B cell (primary cell): ENCODE results near the gene ERBB4. TPM values are rescaled to one million over a fixed set of nuclear protein-coding genes. Genes with fewer than 3 reads are reported as not detected.

ENCODE experiments used
- ATAC-seq: fragments of 200-7000 bp; cut with Tn5 transposase; one replicate; pipeline ENCODE4 v1.10.0; 2021; ENCODE audit warnings: low read depth, mild to moderate bottlenecking, moderate number of reproducible peaks, moderate library complexity
- CTCF ChIA-PET: fragments of 350-600 bp; sonication (Branson Sonifier 250); formaldehyde crosslinking; loops from one replicate; lab custom pipeline; 2021; ENCODE audit warnings: antibody characterized with exemption, inconsistent platforms; lab: Charles Lee
- POLR2A ChIA-PET: fragments of 350-600 bp; sonication (Branson Sonifier 250); formaldehyde crosslinking; loops from one replicate; lab custom pipeline; 2021; ENCODE audit warnings: antibody characterized with exemption; lab: Charles Lee
- DNase-seq: peaks from one replicate; pipeline ENCODE4 v3.0.0; 2013
- H2AFZ ChIP-seq: 2 replicates; pipeline ENCODE4 v1.6.1; 2012; ENCODE audit warnings: mild to moderate bottlenecking, low read depth, low read length; ENCODE audit not compliant: insufficient read depth, poor library complexity, severe bottlenecking
- H3K27ac ChIP-seq, 2 donors: 1 replicate in 1 of 2; 2 replicates in 1 of 2; pipeline ENCODE4 v1.5.1; 2012 to 2013; ENCODE audit warnings: low read length in 2 of 2, mild to moderate bottlenecking in 2 of 2, moderate library complexity in 1 of 2
- H3K27me3 ChIP-seq, 4 experiments: fragments of 200-600 bp in 1 of 4; sonication (generic) in 1 of 4; replicated peaks in 1 of 4; 1 replicate in 2 of 4; 2 replicates in 2 of 4; pipeline versions ENCODE4 v1.6.1 to v1.7.0; 2013 to 2016; ENCODE audit warnings: low read length in 3 of 4, mild to moderate bottlenecking in 2 of 4, mixed read lengths in 1 of 4, moderate library complexity in 1 of 4; ENCODE audit not compliant: insufficient read depth in 4 of 4, control insufficient read depth in 3 of 4; ENCODE audit errors: control extremely low read depth in 1 of 4
- H3K36me3 ChIP-seq, 2 experiments: replicated peaks in 1 of 2; 1 replicate in 1 of 2; 2 replicates in 1 of 2; pipeline versions ENCODE4 v1.6.1 to v1.7.1; 2013; ENCODE audit warnings: low read length in 1 of 2; ENCODE audit not compliant: insufficient read depth in 2 of 2, control insufficient read depth in 1 of 2; ENCODE audit errors: control extremely low read depth in 1 of 2, extremely low read depth in 1 of 2
- H3K4me1 ChIP-seq, 2 donors: fragments of 200-600 bp in 1 of 2; sonication (generic) in 1 of 2; 1 replicate in 1 of 2; 2 replicates in 1 of 2; pipeline versions ENCODE4 v1.5.1 to v1.6.1; 2013 to 2017; ENCODE audit warnings: low read length in 2 of 2; ENCODE audit not compliant: control insufficient read depth in 2 of 2, insufficient read depth in 2 of 2
- H3K4me2 ChIP-seq: replicated peaks from 2 replicates; pipeline ENCODE3; 2012; ENCODE audit warnings: mild to moderate bottlenecking, low read depth, low read length; ENCODE audit not compliant: poor library complexity, severe bottlenecking
- H3K4me3 ChIP-seq, 5 experiments: fragments of 200-600 bp in 1 of 5; sonication (generic) in 1 of 5; 1 replicate in 3 of 5; 2 replicates in 2 of 5; pipeline versions ENCODE4 v1.5.1 to v1.7.0; 2011 to 2016; ENCODE audit warnings: low read length in 4 of 5, mild to moderate bottlenecking in 4 of 5, low read depth in 2 of 5, control low read depth in 1 of 5, moderate library complexity in 1 of 5; ENCODE audit not compliant: insufficient read depth in 1 of 5; ENCODE audit errors: control extremely low read depth in 1 of 5, extremely low read depth in 1 of 5
- H3K79me2 ChIP-seq: fragments of 200-600 bp; sonication (generic); one replicate; pipeline ENCODE4 v1.6.0; 2016; ENCODE audit warnings: low read length; ENCODE audit not compliant: control insufficient read depth, insufficient read depth
- H3K9ac ChIP-seq: fragments of 200-600 bp; sonication (generic); 2 replicates; pipeline ENCODE4 v1.6.1; 2017; ENCODE audit warnings: mild to moderate bottlenecking, low read length, moderate library complexity
- H3K9me3 ChIP-seq, 3 donors: one replicate each; pipeline versions ENCODE4 v1.6.1 to v1.7.1; 2013; ENCODE audit warnings: low read length in 2 of 3; ENCODE audit not compliant: control insufficient read depth in 2 of 3, insufficient read depth in 1 of 3; ENCODE audit errors: control extremely low read depth in 1 of 3
- H4K20me1 ChIP-seq: 2 replicates; pipeline ENCODE4 v1.6.0; 2012; ENCODE audit warnings: mild to moderate bottlenecking, low read length; ENCODE audit not compliant: insufficient read depth, control insufficient read depth, poor library complexity, severe bottlenecking
- H3K27ac Mint-ChIP-seq: one replicate; pipeline ENCODE4 v1.8.0; 2021; ENCODE audit warnings: mixed read lengths
- H3K27me3 Mint-ChIP-seq: one replicate; pipeline ENCODE4 v1.8.0; 2021; ENCODE audit warnings: mixed read lengths
- H3K4me1 Mint-ChIP-seq: one replicate; pipeline ENCODE4 v1.8.0; 2021; ENCODE audit warnings: mixed read lengths
- H3K4me3 Mint-ChIP-seq: one replicate; pipeline ENCODE4 v1.8.0; 2021; ENCODE audit warnings: mixed read lengths
- H3K9me3 Mint-ChIP-seq: one replicate; pipeline ENCODE4 v1.8.0; 2022; ENCODE audit warnings: mixed read lengths; ENCODE audit not compliant: insufficient read depth
- CTCF ChIP-seq: fragments of 200-600 bp; IDR thresholded peaks from one replicate; pipeline ENCODE4 v1.8.0; 2022; ENCODE audit warnings: antibody characterized with exemption, mild to moderate bottlenecking
- EZH2 ChIP-seq: IDR thresholded peaks from 2 replicates; pipeline ENCODE4 v1.6.1; 2012; ENCODE audit warnings: borderline replicate concordance, low read depth, mild to moderate bottlenecking, moderate library complexity, low read length; ENCODE audit not compliant: insufficient read depth, poor library complexity, severe bottlenecking
- WGBS: methylation state at CpG from one replicate; pipeline ENCODE4 v1.1.5; 2013; ENCODE audit warnings: missing lambda C conversion rate; ENCODE audit not compliant: insufficient coverage; 5-methylcytosine and 5-hydroxymethylcytosine counted together
- intact Hi-C: fragments of 100-400 bp; cut with micrococcal nuclease; formaldehyde crosslinking; loops from one replicate; pipeline ENCODE4 v1.10.0; 2022
- polyA plus RNA-seq: library from polyadenylated mRNA; depleted of rRNA; stranded (reverse); fragments of >200 nt; gene quantifications from 2 replicates; pipeline ENCODE4 v1.2.3, GENCODE V29; 2012
- total RNA-seq, 2 donors: library from RNA; stranded (reverse); fragments of 120-200 nt in 1 of 2; gene quantifications; 1 replicate in 1 of 2; 2 replicates in 1 of 2; pipeline versions ENCODE4 v1.2.3 to v1.2.4, GENCODE V29; 2013 to 2022

The ERBB4 gene
- total and polyA plus RNA-seq, 2 donors (not counting 1 experiment from before 2014, with no cell fraction given), result not detected

GRCh38 chr2:212114489-212114888 lies 424.1 kb downstream of the ERBB4 start:
- H3K27me3 ChIP-seq, result no peaks in the 10 kb centered on the region
- intact Hi-C loops, result no loop called here

GRCh38 chr2:212112401-212112800 lies 426.2 kb downstream of the ERBB4 start:
- Histone ChIP-seq H3K4me3 (no peak overlapping the region), H2AFZ (no peak overlapping the region), H3K36me3 (no peaks in the 10 kb centered on the region), H3K9me3 (no peaks in the 10 kb centered on the region), H3K27me3 (no peaks in the 10 kb centered on the region), H4K20me1 (no peaks in the 10 kb centered on the region), H3K4me2 (no peak overlapping the region), H3K27ac (no peak overlapping the region), H3K4me1 (no peaks in the 10 kb centered on the region), H3K9ac (no peak overlapping the region), H3K79me2 (no peaks in the 10 kb centered on the region)
- intact Hi-C loops, result no loop called here
- no peak for TF ChIP-seq EZH2
- no peak for TF ChIP-seq CTCF
- DNase-seq (no peak), ATAC-seq (no peak)
- no peak overlapping the region for H3K27ac Mint-ChIP-seq
- no CpG with 5 or more reads among the region's 3 CpGs for WGBS
- ChIA-PET CTCF (no interaction called here), POLR2A (no interaction called here)
- H3K27me3 Mint-ChIP-seq, result no peaks in the 10 kb centered on the region
- H3K9me3 Mint-ChIP-seq, result no peaks in the 10 kb centered on the region
- H3K4me3 Mint-ChIP-seq, result no peak overlapping the region
- no peaks in the 10 kb centered on the region for H3K4me1 Mint-ChIP-seq

More at GRCh38 chr2:212114489-212114888, 424.1 kb downstream of the ERBB4 start:
- DNase-seq, result no peak
- Histone ChIP-seq H2AFZ (no peak overlapping the region), H3K4me3 (no peak overlapping the region), H3K36me3 (no peaks in the 10 kb centered on the region), H3K27ac (no peak overlapping the region), H4K20me1 (no peaks in the 10 kb centered on the region), H3K79me2 (no peaks in the 10 kb centered on the region), H3K9ac (no peak overlapping the region), H3K4me1 (no peaks in the 10 kb centered on the region), H3K9me3 (no peaks in the 10 kb centered on the region), H3K4me2 (no peak overlapping the region)
- POLR2A ChIA-PET, result no interaction called here
- Mint-ChIP-seq H3K27me3 (no peaks in the 10 kb centered on the region), H3K27ac (no peak overlapping the region), H3K4me1 (no peaks in the 10 kb centered on the region), H3K4me3 (no peak overlapping the region), H3K9me3 (no peaks in the 10 kb centered on the region)
- ATAC-seq, result no peak
- CTCF ChIA-PET, result no interaction called here
- 100% methylated on average over 1 of the region's 1 CpG for WGBS
- TF ChIP-seq CTCF, result no peak
- TF ChIP-seq EZH2, result no peak
